GM23338 (cell line): Measurements from ENCODE around the gene MEP1A. TPM values are rescaled to one million over a fixed set of nuclear protein-coding genes. Genes with fewer than 3 reads are reported as not detected.

ENCODE experiments used
- ATAC-seq: fragments of 200-7000 bp; cut with Tn5 transposase; 3 replicates; pipeline ENCODE4 v1.9.1; 2020
- DNase-seq: peaks from one replicate; pipeline ENCODE4 v3.0.0-alpha.2; 2015; ENCODE audit warnings: low spot score
- H2AFZ ChIP-seq: fragments of 200-600 bp; sonication (generic); 2 replicates; pipeline ENCODE4 v1.8.0; 2016; ENCODE audit warnings: antibody characterized with exemption, mild to moderate bottlenecking, moderate library complexity
- H3F3A ChIP-seq: fragments of 200-600 bp; sonication (generic); replicated peaks from 2 replicates; pipeline ENCODE4 v1.8.0; 2017; ENCODE audit warnings: antibody characterized with exemption, mixed run types, low read depth
- H3K27ac ChIP-seq: fragments of 200-600 bp; sonication (generic); 2 replicates; pipeline ENCODE4 v1.6.1; 2016; ENCODE audit warnings: low read depth
- H3K27me3 ChIP-seq: fragments of 200-600 bp; sonication (generic); 2 replicates; pipeline ENCODE4 v1.8.0; 2016; ENCODE audit warnings: mild to moderate bottlenecking, mixed run types, moderate library complexity; ENCODE audit not compliant: insufficient read depth
- H3K36me3 ChIP-seq: fragments of 200-600 bp; sonication (generic); 2 replicates; pipeline ENCODE4 v1.8.0; 2016; ENCODE audit warnings: mild to moderate bottlenecking; ENCODE audit not compliant: insufficient read depth
- H3K4me1 ChIP-seq: fragments of 200-600 bp; sonication (generic); 2 replicates; pipeline ENCODE4 v1.8.0; 2016; ENCODE audit warnings: mild to moderate bottlenecking, moderate library complexity; ENCODE audit not compliant: insufficient read depth
- H3K4me2 ChIP-seq: fragments of 200-600 bp; sonication (generic); 2 replicates; pipeline ENCODE4 v1.7.1; 2017; ENCODE audit warnings: mixed run types
- H3K4me3 ChIP-seq: fragments of 200-600 bp; sonication (generic); 2 replicates; pipeline ENCODE4 v1.6.1; 2016; ENCODE audit warnings: mixed run types
- H3K79me2 ChIP-seq: fragments of 200-600 bp; sonication (generic); replicated peaks from 2 replicates; pipeline ENCODE4 v1.8.0; 2017; ENCODE audit warnings: mild to moderate bottlenecking; ENCODE audit not compliant: insufficient read depth
- H3K9me2 ChIP-seq: fragments of 200-600 bp; sonication (generic); 2 replicates; pipeline ENCODE4 v1.8.0; 2017; ENCODE audit not compliant: insufficient read depth
- H4K20me1 ChIP-seq: fragments of 200-600 bp; sonication (generic); replicated peaks from 2 replicates; pipeline ENCODE4 v1.8.0; 2017; ENCODE audit warnings: mild to moderate bottlenecking; ENCODE audit not compliant: insufficient read depth
- H3K27ac Mint-ChIP-seq: 2 replicates; pipeline ENCODE4 v1.8.0; 2020; ENCODE audit warnings: inconsistent platforms, mild to moderate bottlenecking, moderate library complexity, mixed read lengths
- H3K27me3 Mint-ChIP-seq: 3 replicates; pipeline ENCODE4 v1.8.0; 2022; ENCODE audit warnings: low read depth, mild to moderate bottlenecking, moderate library complexity, mixed read lengths, inconsistent platforms; ENCODE audit not compliant: insufficient read depth, poor library complexity
- H3K36me3 Mint-ChIP-seq: 3 replicates; pipeline ENCODE4 v1.8.0; 2021; ENCODE audit warnings: low read depth, mild to moderate bottlenecking, inconsistent platforms, moderate library complexity, mixed read lengths
- H3K4me1 Mint-ChIP-seq: 3 replicates; pipeline ENCODE4 v1.8.0; 2020; ENCODE audit warnings: mild to moderate bottlenecking, inconsistent platforms, mixed read lengths
- H3K4me3 Mint-ChIP-seq: 3 replicates; pipeline ENCODE4 v1.8.0; 2021; ENCODE audit warnings: moderate library complexity, mild to moderate bottlenecking, inconsistent platforms, mixed read lengths
- H3K9me3 Mint-ChIP-seq: 3 replicates; pipeline ENCODE4 v1.8.0; 2020; ENCODE audit warnings: moderate library complexity, mild to moderate bottlenecking, inconsistent platforms, mixed read lengths
- EZH2phosphoT487 ChIP-seq: fragments of 200-600 bp; sonication (generic); IDR thresholded peaks from one replicate; pipeline ENCODE4 v1.8.1; 2018; ENCODE audit warnings: antibody characterized with exemption; ENCODE audit not compliant: unreplicated experiment
- JUNB ChIP-seq: IDR thresholded peaks from one replicate; pipeline ENCODE4 v1.6.1; 2016; ENCODE audit warnings: antibody characterized with exemption; ENCODE audit not compliant: unreplicated experiment
- POLR2AphosphoS5 ChIP-seq: IDR thresholded peaks from 2 replicates; pipeline ENCODE4 v1.6.1; 2016; ENCODE audit warnings: antibody characterized with exemption, low read depth
- REST ChIP-seq: IDR thresholded peaks from one replicate; pipeline ENCODE4 v1.6.1; 2018; ENCODE audit warnings: antibody characterized with exemption; ENCODE audit not compliant: unreplicated experiment
- ZNF331 ChIP-seq: fragments of 250-450 bp; sonication (Bioruptor Pico); IDR thresholded peaks from 2 replicates; pipeline ENCODE4 v1.5.0; 2020; ENCODE audit warnings: low read depth, mild to moderate bottlenecking, moderate library complexity
- ZNF462 ChIP-seq: fragments of 250-450 bp; sonication (Bioruptor Pico); IDR thresholded peaks from 2 replicates; pipeline ENCODE4 v1.5.0; 2020; ENCODE audit warnings: mild to moderate bottlenecking, moderate library complexity
- polyA plus RNA-seq: library from polyadenylated mRNA; unstranded; fragments of >200 nt; fragmentation: Nextera tagmentation; extraction: Ambion mirVana; gene quantifications from 2 replicates; pipeline ENCODE4 v1.2.1, GENCODE V29; 2016
- total RNA-seq: library from RNA; depleted of rRNA; stranded (reverse); fragments of >200 nt; shearing (Covaris generic); gene quantifications from 2 replicates; pipeline ENCODE4 v1.2.3, GENCODE V29; 2014

The MEP1A gene
- total and polyA plus RNA-seq, 2 experiments from 2014 or later = not detected

- no peak for TF ChIP-seq JUNB
- TF ChIP-seq POLR2AphosphoS5 = no peak
- TF ChIP-seq EZH2phosphoT487 = no peak
- no peak for TF ChIP-seq ZNF331
- no peak for TF ChIP-seq ZNF462
- no peak for TF ChIP-seq REST
- Histone ChIP-seq H3K4me1 (no peaks in the 10 kb centered on the region), H3K79me2 (no peaks in the 10 kb centered on the region), H3K27me3 (no peaks in the 10 kb centered on the region), H4K20me1 (no peaks in the 10 kb centered on the region), H3K9me2 (no peaks in the 10 kb centered on the region), H2AFZ (peak overlapping the region; percentile 35; the same call in 1 of the 2 replicates), H3K36me3 (no peaks in the 10 kb centered on the region), H3K4me3 (no peak overlapping the region), H3K27ac (no peak overlapping the region), H3K4me2 (no peak overlapping the region), H3F3A (no peaks in the 10 kb centered on the region)
- Mint-ChIP-seq H3K9me3 (no peaks in the 10 kb centered on the region), H3K4me3 (no peak overlapping the region), H3K27me3 (no peaks in the 10 kb centered on the region), H3K27ac (no peak overlapping the region), H3K4me1 (no peaks in the 10 kb centered on the region), H3K36me3 (no peaks in the 10 kb centered on the region)
- ATAC-seq (no peak), DNase-seq (no peak)
Observed at GRCh38 chr6:46828939-46829338, 35.8 kb downstream of the MEP1A start.
